Pancreas (tissue), 10 donors: ENCODE measurements around the gene PABPN1L. TPM values are rescaled to one million over a fixed set of nuclear protein-coding genes. Genes with fewer than 3 reads are reported as not detected.
A peak's percentile ranks its signal among the peaks of the same experiment; 100 is the strongest.

Source experiments
- ATAC-seq, 4 donors: fragments of 200-7000 bp; cut with Tn5 transposase; one replicate each; pipeline versions ENCODE4 v1.8.0 to v1.9.1; 2020; ENCODE audit warnings: mild to moderate bottlenecking in 4 of 4, moderate library complexity in 4 of 4
- DNase-seq, 6 donors: peaks; one replicate each; pipeline ENCODE4 v3.0.0-alpha.2; 2020
- FAIRE-seq: peaks from 2 replicates; lab custom pipeline; 2012; peaks lifted over from hg19 to GRCh38; lab: Jason Lieb, UNC
- H3K27ac ChIP-seq, 4 donors: fragments of 200-600 bp; sonication (generic); 1 replicate in 3 of 4; 2 replicates in 1 of 4; pipeline versions ENCODE4 v1.5.0 to v1.8.0; 2020
- H3K27me3 ChIP-seq, 4 donors: fragments of 200-600 bp; one replicate each; pipeline ENCODE4 v1.8.0; 2021
- H3K36me3 ChIP-seq, 3 donors: fragments of 200-600 bp; sonication (generic) in 1 of 3; one replicate each; pipeline versions ENCODE4 v1.5.0 to v1.8.0; 2020 to 2021
- H3K4me1 ChIP-seq, 3 donors: fragments of 200-600 bp; one replicate each; pipeline ENCODE4 v1.8.0; 2021
- H3K4me3 ChIP-seq, 4 donors: fragments of 200-600 bp; sonication (generic) in 2 of 4; one replicate each; pipeline versions ENCODE4 v1.5.0 to v1.8.0; 2020 to 2021
- H3K9me3 ChIP-seq, 4 donors: fragments of 200-600 bp; one replicate each; pipeline ENCODE4 v1.8.0; 2021
- CTCF ChIP-seq, 4 donors: fragments of 200-600 bp; sonication (generic) in 3 of 4; IDR thresholded peaks; one replicate each; pipeline versions ENCODE4 v1.5.0 to v1.8.0; 2021; ENCODE audit warnings: antibody characterized with exemption in 4 of 4
- WGBS, 2 donors: extraction: QIAGEN DNeasy Blood & Tissue Kit; methylation state at CpG; one replicate each; pipeline ENCODE4 v1.1.7; 2013; 5-methylcytosine and 5-hydroxymethylcytosine counted together
- intact Hi-C, 3 donors: fragments of 100-400 bp; cut with DNase I; formaldehyde crosslinking; loops; one replicate each; pipeline versions ENCODE4 v1.11.1 to v1.14.2; 2022
- polyA plus RNA-seq, 2 donors: library from polyadenylated mRNA; stranded (reverse); fragments of 200-250 nt; gene quantifications; one replicate each; pipeline ENCODE4 v1.2.3, GENCODE V29; 2013
- total RNA-seq, 6 donors: library from RNA; stranded (reverse); fragmentation: NEBNext Ultra II Directional in 4 of 6; extraction: Animal tissue kit (Norgen Biotek cat#: 25700) in 4 of 6; gene quantifications; one replicate each; pipeline versions ENCODE4 v1.2.1 to v1.2.4, GENCODE V29; 2021 to 2023
- donor health status: healthy with polysubstance abuse.
- donor health status: DM: no; HTN: no; CAD: no; lungs with moderate emphysema.
- donor health status: DM: no; HTN: no; CAD: no.
- donor health status: control.
- donor health status: control.
- donor health status: Bipolar disorder and iron deficiency.
- donor health status: DM: yes; HTN: yes; CAD: no.
- donor health status: DM: no; HTN: no; CAD: no.
- donor health status: DM: no; HTN: no; CAD: no.
- donor health status: DM: yes; HTN: yes; CAD: no.

PABPN1L gene
- total and polyA plus RNA-seq, 8 donors, result 0.23 to 0.65 (median 0.35) TPM; not detected in 3

GRCh38 chr16:88884569-88885271 is 18.3 kb upstream of the PABPN1L start:
- no peak for ATAC-seq
- Histone ChIP-seq H3K4me3 (no peak overlapping the region), H3K36me3 (peaks cover 0 to 21% (median 0%) of the 10 kb centered on the region in 3 donors), H3K4me1 (no peaks in the 10 kb centered on the region), H3K9me3 (no peaks in the 10 kb centered on the region), H3K27me3 (no peaks in the 10 kb centered on the region), H3K27ac (no peak overlapping the region)
- DNase-seq, result no peak
- 94 to 95% methylated on average over 39 of the region's 39 CpGs for WGBS, 2 donors
- FAIRE-seq, result no peak
- no peak for TF ChIP-seq CTCF (IDR thresholded peaks at IDR 0.05)
- intact Hi-C loops, result no loop called here

GRCh38 chr16:88883946-88884345 is 17.5 kb upstream of the PABPN1L start:
- Histone ChIP-seq H3K36me3 (peaks cover 0 to 21% (median 0%) of the 10 kb centered on the region in 3 donors), H3K4me3 (no peak overlapping the region), H3K9me3 (no peaks in the 10 kb centered on the region), H3K27ac (no peak overlapping the region), H3K27me3 (no peaks in the 10 kb centered on the region), H3K4me1 (no peaks in the 10 kb centered on the region)
- ATAC-seq (no peak), FAIRE-seq (no peak), DNase-seq (no peak)
- intact Hi-C loops, result no loop called here
- WGBS, 2 donors, result 84 to 88% methylated on average over 11 of the region's 11 CpGs
- TF ChIP-seq CTCF (IDR thresholded peaks at IDR 0.05), result no peak

GRCh38 chr16:88883117-88883895 is 16.8 kb upstream of the PABPN1L start:
- H3K27ac ChIP-seq, result no peak overlapping the region
- FAIRE-seq (no peak), DNase-seq (no peak), ATAC-seq (no peak)
- TF ChIP-seq CTCF (IDR thresholded peaks at IDR 0.05), result no peak
- intact Hi-C loops, result no loop called here
- WGBS, 2 donors, result 95% methylated on average over 49 of the region's 49 CpGs
- no peaks in the 10 kb centered on the region for H3K4me1 ChIP-seq
- peaks cover 0 to 21% (median 0%) of the 10 kb centered on the region in 3 donors for H3K36me3 ChIP-seq
- H3K4me3 ChIP-seq, result no peak overlapping the region
- H3K27me3 ChIP-seq, result no peaks in the 10 kb centered on the region
- H3K9me3 ChIP-seq, result no peaks in the 10 kb centered on the region

- peak in 3 of 4 donors; percentile 5 to 31 (median 10) for ATAC-seq
- Histone ChIP-seq H3K36me3 (peaks cover 0 to 21% (median 0%) of the 10 kb centered on the region in 3 donors), H3K27ac (no peak overlapping the region), H3K27me3 (no peaks in the 10 kb centered on the region), H3K9me3 (no peaks in the 10 kb centered on the region), H3K4me1 (no peaks in the 10 kb centered on the region), H3K4me3 (no peak overlapping the region)
- DNase-seq, result no peak
- FAIRE-seq, result no peak
- WGBS, 2 donors, result 89 to 91% methylated on average over 26 of the region's 26 CpGs
- no peak for TF ChIP-seq CTCF (IDR thresholded peaks at IDR 0.05)
- intact Hi-C loops, result no loop called here
Observed at GRCh38 chr16:88882358-88883030, 16.0 kb upstream of the PABPN1L start.
